Liver (tissue), 9 donors: ENCODE measurements around the gene SIRT6. TPM values are rescaled to one million over a fixed set of nuclear protein-coding genes. Genes with fewer than 3 reads are reported as not detected.

ENCODE experiments used
- DNase-seq: peaks from one replicate; pipeline ENCODE4 v3.0.0-alpha.2; 2017; ENCODE audit warnings: low spot score
- H3K27ac ChIP-seq, 2 donors: one replicate each; pipeline ENCODE4 v1.7.0; 2013; ENCODE audit warnings: inconsistent platforms in 2 of 2, low read length in 2 of 2, control low read depth in 1 of 2, low read depth in 1 of 2, mild to moderate bottlenecking in 1 of 2
- H3K27me3 ChIP-seq, 4 donors: one replicate each; pipeline versions ENCODE4 v1.6.1 to v1.7.0; 2013; ENCODE audit warnings: low read length in 3 of 4, inconsistent platforms in 1 of 4, mild to moderate bottlenecking in 1 of 4, moderate library complexity in 1 of 4; ENCODE audit not compliant: control insufficient read depth in 4 of 4, insufficient read depth in 4 of 4
- H3K36me3 ChIP-seq, 4 donors: one replicate each; pipeline versions ENCODE4 v1.6.1 to v1.7.0; 2013; ENCODE audit warnings: low read length in 3 of 4, mild to moderate bottlenecking in 3 of 4, low read depth in 1 of 4, moderate library complexity in 1 of 4; ENCODE audit not compliant: control insufficient read depth in 4 of 4, insufficient read depth in 3 of 4
- H3K4me1 ChIP-seq, 4 donors: one replicate each; pipeline versions ENCODE4 v1.6.1 to v1.7.0; 2013; ENCODE audit warnings: low read length in 3 of 4, mild to moderate bottlenecking in 3 of 4, moderate library complexity in 1 of 4; ENCODE audit not compliant: control insufficient read depth in 4 of 4, insufficient read depth in 4 of 4
- H3K4me3 ChIP-seq, 3 donors: one replicate each; pipeline versions ENCODE4 v1.6.1 to v1.7.0; 2013; ENCODE audit warnings: low read length in 3 of 3, control low read depth in 1 of 3, low read depth in 1 of 3, mild to moderate bottlenecking in 1 of 3
- H3K9ac ChIP-seq, 2 donors: one replicate each; pipeline ENCODE4 v1.7.0; 2013; ENCODE audit warnings: low read length in 2 of 2, mild to moderate bottlenecking in 2 of 2, moderate library complexity in 2 of 2, control low read depth in 1 of 2, low read depth in 1 of 2
- H3K9me3 ChIP-seq, 4 donors: one replicate each; pipeline versions ENCODE4 v1.6.1 to v1.7.0; 2013; ENCODE audit warnings: low read length in 3 of 4; ENCODE audit not compliant: control insufficient read depth in 4 of 4
- EGR1 ChIP-seq, 2 donors: IDR thresholded peaks; 2 replicates each; pipeline ENCODE4 v1.6.1; 2016 to 2018; ENCODE audit warnings: antibody characterized with exemption in 2 of 2, low read depth in 2 of 2
- FOXA1 ChIP-seq: IDR thresholded peaks from 2 replicates; pipeline ENCODE4 v1.6.1; 2016; ENCODE audit warnings: antibody characterized with exemption
- FOXA2 ChIP-seq: IDR thresholded peaks from 2 replicates; pipeline ENCODE4 v1.6.1; 2016; ENCODE audit warnings: antibody characterized with exemption
- GABPA ChIP-seq, 2 donors: IDR thresholded peaks in 1 of 2; conservative IDR thresholded peaks in 1 of 2; 2 replicates each; pipeline ENCODE4 v1.6.1; 2016; ENCODE audit warnings: antibody characterized with exemption in 2 of 2, mild to moderate bottlenecking in 1 of 2, moderate library complexity in 1 of 2
- HNF4A ChIP-seq, 2 donors: conservative IDR thresholded peaks; 2 replicates each; pipeline ENCODE4 v1.6.1; 2016; ENCODE audit warnings: antibody characterized with exemption in 2 of 2, mild to moderate bottlenecking in 2 of 2
- HNF4G ChIP-seq: IDR thresholded peaks from 2 replicates; pipeline ENCODE4 v1.6.1; 2016; ENCODE audit warnings: antibody characterized with exemption
- JUND ChIP-seq, 2 donors: IDR thresholded peaks; 2 replicates each; pipeline ENCODE4 v1.6.1; 2016; ENCODE audit warnings: antibody characterized with exemption in 2 of 2
- NR2F2 ChIP-seq: IDR thresholded peaks from 2 replicates; pipeline ENCODE4 v1.6.1; 2016; ENCODE audit warnings: antibody characterized with exemption
- RAD21 ChIP-seq, 2 donors: IDR thresholded peaks; 2 replicates each; pipeline ENCODE4 v1.6.1; 2016; ENCODE audit warnings: antibody characterized with exemption in 2 of 2, mild to moderate bottlenecking in 2 of 2
- RXRA ChIP-seq, 2 donors: IDR thresholded peaks; 2 replicates each; pipeline ENCODE4 v1.6.1; 2017 to 2018; ENCODE audit warnings: antibody characterized with exemption in 2 of 2, mild to moderate bottlenecking in 1 of 2
- SP1 ChIP-seq: IDR thresholded peaks from 2 replicates; pipeline ENCODE4 v1.6.1; 2018; ENCODE audit warnings: antibody characterized with exemption, mild to moderate bottlenecking
- TAF1 ChIP-seq: conservative IDR thresholded peaks from 2 replicates; pipeline ENCODE4 v1.6.1; 2016; ENCODE audit warnings: antibody characterized with exemption, mild to moderate bottlenecking
- YY1 ChIP-seq: IDR thresholded peaks from 2 replicates; pipeline ENCODE4 v1.6.1; 2016; ENCODE audit warnings: antibody characterized with exemption, mild to moderate bottlenecking
- WGBS: extraction: QIAGEN DNeasy Blood & Tissue Kit; methylation state at CpG from one replicate; pipeline ENCODE4 v1.1.7; 2013; 5-methylcytosine and 5-hydroxymethylcytosine counted together
- polyA plus RNA-seq, 2 donors: library from polyadenylated mRNA; stranded (reverse) in 1 of 2; unstranded in 1 of 2; fragments of 200-250 nt in 1 of 2; fragments of >200 nt in 1 of 2; fragmentation: Nextera tagmentation in 1 of 2; extraction: Ambion mirVana in 1 of 2; gene quantifications; one replicate each; pipeline versions ENCODE4 v1.2.1 to v1.2.3, GENCODE V29; 2013 to 2015
- total RNA-seq, 2 donors: library from RNA; depleted of rRNA; stranded (reverse); fragments of >200 nt; gene quantifications; one replicate each; pipeline ENCODE4 v1.2.3, GENCODE V29; 2014
- TF ChIP-seq, protein P1 (sequence below): fragments of 150-350 bp; IDR thresholded peaks from 2 replicates; pipeline ENCODE4 v1.5.1; 2017; ENCODE audit warnings: improper control_type of control experiment, low read depth, low read length; ENCODE audit not compliant: missing input control
- TF ChIP-seq, protein P2 (sequence below): IDR thresholded peaks from 2 replicates; pipeline ENCODE4 v1.6.1; 2016; ENCODE audit warnings: antibody characterized with exemption
- TF ChIP-seq, protein P3 (sequence below): IDR thresholded peaks from 2 replicates; pipeline ENCODE4 v1.6.1; 2016; ENCODE audit warnings: antibody characterized with exemption, mild to moderate bottlenecking
- TF ChIP-seq, protein P4 (sequence below): IDR thresholded peaks from 2 replicates; pipeline ENCODE4 v1.6.1; 2016; ENCODE audit warnings: antibody characterized with exemption
- TF ChIP-seq, protein P5 (sequence below): IDR thresholded peaks from 2 replicates; pipeline ENCODE4 v1.6.1; 2016; ENCODE audit warnings: antibody characterized with exemption
- donor health status: healthy.
- donor health status: healthy.
- donor health status: healthy.
- donor health status: healthy.
- donor health status: healthy.

SIRT6 gene
- total and polyA plus RNA-seq, 4 donors = 7.7 to 12.7 (median 9.8) TPM

DNA sequence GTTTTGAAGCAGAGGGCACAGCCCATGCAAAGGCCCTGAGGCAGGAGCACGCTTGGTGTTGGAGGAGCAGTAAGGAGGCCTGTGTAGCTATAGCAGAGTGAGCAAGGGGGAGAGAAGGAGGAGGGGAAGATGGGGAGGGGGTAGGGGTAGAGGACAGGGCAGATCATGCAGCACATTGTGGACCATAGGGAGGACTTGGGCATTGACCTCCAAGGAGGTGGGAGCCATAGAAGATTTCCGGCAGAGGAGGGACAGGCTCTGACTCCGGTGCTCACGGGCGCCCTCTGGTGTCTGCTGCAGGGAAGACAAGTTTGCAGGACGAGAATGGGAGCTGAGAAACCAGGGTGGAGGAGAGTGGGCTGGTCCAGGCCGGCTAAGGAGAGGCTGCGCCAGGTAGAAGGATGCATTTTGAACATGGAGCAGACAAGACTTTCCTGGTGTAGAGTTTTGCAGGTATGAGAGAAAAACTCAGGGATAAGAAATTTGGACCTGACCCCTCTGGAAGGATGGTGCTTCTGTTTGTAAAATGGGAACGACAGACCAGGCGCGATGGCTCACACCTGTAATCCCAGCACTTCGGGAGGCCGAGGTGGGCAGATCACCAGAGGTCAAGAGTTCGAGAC lies 42.6 kb downstream of the SIRT6 start:
- WGBS = 27% methylated on average over 14 of the region's 14 CpGs
- peaks cover 0 to 10% (median 9%) of the 10 kb centered on the region in 4 donors for H3K4me1 ChIP-seq
- H3K9ac ChIP-seq = no peak overlapping the region
- TF ChIP-seq RXRA (IDR thresholded peaks at IDR 0.05) (peak in 1 of 2 donors; percentile 16), RAD21 (IDR thresholded peaks at IDR 0.05) (peak; percentile 62 to 81), HNF4A (conservative IDR thresholded peaks at IDR 0.05) (no peak)
- TF ChIP-seq, protein P1, sequence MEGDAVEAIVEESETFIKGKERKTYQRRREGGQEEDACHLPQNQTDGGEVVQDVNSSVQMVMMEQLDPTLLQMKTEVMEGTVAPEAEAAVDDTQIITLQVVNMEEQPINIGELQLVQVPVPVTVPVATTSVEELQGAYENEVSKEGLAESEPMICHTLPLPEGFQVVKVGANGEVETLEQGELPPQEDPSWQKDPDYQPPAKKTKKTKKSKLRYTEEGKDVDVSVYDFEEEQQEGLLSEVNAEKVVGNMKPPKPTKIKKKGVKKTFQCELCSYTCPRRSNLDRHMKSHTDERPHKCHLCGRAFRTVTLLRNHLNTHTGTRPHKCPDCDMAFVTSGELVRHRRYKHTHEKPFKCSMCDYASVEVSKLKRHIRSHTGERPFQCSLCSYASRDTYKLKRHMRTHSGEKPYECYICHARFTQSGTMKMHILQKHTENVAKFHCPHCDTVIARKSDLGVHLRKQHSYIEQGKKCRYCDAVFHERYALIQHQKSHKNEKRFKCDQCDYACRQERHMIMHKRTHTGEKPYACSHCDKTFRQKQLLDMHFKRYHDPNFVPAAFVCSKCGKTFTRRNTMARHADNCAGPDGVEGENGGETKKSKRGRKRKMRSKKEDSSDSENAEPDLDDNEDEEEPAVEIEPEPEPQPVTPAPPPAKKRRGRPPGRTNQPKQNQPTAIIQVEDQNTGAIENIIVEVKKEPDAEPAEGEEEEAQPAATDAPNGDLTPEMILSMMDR = peak; percentile 82
- peak; percentile 96 for DNase-seq
- no peaks in the 10 kb centered on the region for H3K9me3 ChIP-seq
- no peak overlapping the region for H3K4me3 ChIP-seq
- no peaks in the 10 kb centered on the region for H3K27me3 ChIP-seq
- no peak overlapping the region for H3K27ac ChIP-seq
- no peaks in the 10 kb centered on the region for H3K36me3 ChIP-seq

DNA sequence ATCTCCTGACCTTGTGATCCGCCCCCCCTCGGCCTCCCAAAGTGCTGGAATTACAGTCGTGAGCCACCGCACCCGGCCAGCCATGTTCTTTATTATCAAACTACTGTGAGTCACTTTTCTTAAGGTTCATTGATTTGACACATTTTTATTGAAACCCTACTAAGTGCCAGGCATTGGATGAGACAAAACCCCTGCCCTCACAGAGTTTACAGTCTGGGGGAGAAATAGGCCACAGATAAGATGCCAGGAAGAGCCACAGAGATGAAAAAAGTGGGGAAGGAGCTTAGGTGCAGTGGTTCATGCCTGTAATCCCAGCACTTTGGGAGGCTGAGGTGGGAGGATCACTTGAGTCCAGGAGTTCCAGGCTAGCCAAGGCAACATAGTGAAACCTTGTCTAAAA lies 43.9 kb downstream of the SIRT6 start:
- TF ChIP-seq TAF1 (no peak), JUND (IDR thresholded peaks at IDR 0.05) (no peak), RXRA (IDR thresholded peaks at IDR 0.05) (no peak), FOXA2 (no peak), HNF4A (conservative IDR thresholded peaks at IDR 0.05) (no peak), EGR1 (IDR thresholded peaks at IDR 0.05; ENCODE audit: low read depth in 2 of 2) (no peak), SP1 (no peak), HNF4G (no peak), GABPA (IDR thresholded peaks at IDR 0.05 in 1 of 2, conservative IDR thresholded peaks at IDR 0.05 in 1 of 2) (no peak), RAD21 (IDR thresholded peaks at IDR 0.05) (no peak), YY1 (no peak), NR2F2 (no peak), FOXA1 (no peak)
- TF ChIP-seq, protein P2, sequence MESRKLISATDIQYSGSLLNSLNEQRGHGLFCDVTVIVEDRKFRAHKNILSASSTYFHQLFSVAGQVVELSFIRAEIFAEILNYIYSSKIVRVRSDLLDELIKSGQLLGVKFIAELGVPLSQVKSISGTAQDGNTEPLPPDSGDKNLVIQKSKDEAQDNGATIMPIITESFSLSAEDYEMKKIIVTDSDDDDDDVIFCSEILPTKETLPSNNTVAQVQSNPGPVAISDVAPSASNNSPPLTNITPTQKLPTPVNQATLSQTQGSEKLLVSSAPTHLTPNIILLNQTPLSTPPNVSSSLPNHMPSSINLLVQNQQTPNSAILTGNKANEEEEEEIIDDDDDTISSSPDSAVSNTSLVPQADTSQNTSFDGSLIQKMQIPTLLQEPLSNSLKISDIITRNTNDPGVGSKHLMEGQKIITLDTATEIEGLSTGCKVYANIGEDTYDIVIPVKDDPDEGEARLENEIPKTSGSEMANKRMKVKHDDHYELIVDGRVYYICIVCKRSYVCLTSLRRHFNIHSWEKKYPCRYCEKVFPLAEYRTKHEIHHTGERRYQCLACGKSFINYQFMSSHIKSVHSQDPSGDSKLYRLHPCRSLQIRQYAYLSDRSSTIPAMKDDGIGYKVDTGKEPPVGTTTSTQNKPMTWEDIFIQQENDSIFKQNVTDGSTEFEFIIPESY = no peak
- TF ChIP-seq, protein P3, sequence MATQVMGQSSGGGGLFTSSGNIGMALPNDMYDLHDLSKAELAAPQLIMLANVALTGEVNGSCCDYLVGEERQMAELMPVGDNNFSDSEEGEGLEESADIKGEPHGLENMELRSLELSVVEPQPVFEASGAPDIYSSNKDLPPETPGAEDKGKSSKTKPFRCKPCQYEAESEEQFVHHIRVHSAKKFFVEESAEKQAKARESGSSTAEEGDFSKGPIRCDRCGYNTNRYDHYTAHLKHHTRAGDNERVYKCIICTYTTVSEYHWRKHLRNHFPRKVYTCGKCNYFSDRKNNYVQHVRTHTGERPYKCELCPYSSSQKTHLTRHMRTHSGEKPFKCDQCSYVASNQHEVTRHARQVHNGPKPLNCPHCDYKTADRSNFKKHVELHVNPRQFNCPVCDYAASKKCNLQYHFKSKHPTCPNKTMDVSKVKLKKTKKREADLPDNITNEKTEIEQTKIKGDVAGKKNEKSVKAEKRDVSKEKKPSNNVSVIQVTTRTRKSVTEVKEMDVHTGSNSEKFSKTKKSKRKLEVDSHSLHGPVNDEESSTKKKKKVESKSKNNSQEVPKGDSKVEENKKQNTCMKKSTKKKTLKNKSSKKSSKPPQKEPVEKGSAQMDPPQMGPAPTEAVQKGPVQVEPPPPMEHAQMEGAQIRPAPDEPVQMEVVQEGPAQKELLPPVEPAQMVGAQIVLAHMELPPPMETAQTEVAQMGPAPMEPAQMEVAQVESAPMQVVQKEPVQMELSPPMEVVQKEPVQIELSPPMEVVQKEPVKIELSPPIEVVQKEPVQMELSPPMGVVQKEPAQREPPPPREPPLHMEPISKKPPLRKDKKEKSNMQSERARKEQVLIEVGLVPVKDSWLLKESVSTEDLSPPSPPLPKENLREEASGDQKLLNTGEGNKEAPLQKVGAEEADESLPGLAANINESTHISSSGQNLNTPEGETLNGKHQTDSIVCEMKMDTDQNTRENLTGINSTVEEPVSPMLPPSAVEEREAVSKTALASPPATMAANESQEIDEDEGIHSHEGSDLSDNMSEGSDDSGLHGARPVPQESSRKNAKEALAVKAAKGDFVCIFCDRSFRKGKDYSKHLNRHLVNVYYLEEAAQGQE = no peak
- TF ChIP-seq, protein P4, sequence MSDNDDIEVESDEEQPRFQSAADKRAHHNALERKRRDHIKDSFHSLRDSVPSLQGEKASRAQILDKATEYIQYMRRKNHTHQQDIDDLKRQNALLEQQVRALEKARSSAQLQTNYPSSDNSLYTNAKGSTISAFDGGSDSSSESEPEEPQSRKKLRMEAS = no peak
- TF ChIP-seq, protein P1 = no peak
- TF ChIP-seq, protein P5, sequence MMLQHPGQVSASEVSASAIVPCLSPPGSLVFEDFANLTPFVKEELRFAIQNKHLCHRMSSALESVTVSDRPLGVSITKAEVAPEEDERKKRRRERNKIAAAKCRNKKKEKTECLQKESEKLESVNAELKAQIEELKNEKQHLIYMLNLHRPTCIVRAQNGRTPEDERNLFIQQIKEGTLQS = no peak
- Histone ChIP-seq H3K27me3 (no peaks in the 10 kb centered on the region), H3K4me1 (peaks cover 0 to 12% (median 9%) of the 10 kb centered on the region in 4 donors), H3K9me3 (no peaks in the 10 kb centered on the region), H3K9ac (no peak overlapping the region), H3K36me3 (no peaks in the 10 kb centered on the region), H3K4me3 (no peak overlapping the region), H3K27ac (no peak overlapping the region)
- 87% methylated on average over 5 of the region's 5 CpGs for WGBS
- no peak for DNase-seq
